K562 (cell line): Measurements from ENCODE around the gene EIF4E. TPM values are rescaled to one million over a fixed set of nuclear protein-coding genes. Genes with fewer than 3 reads are reported as not detected.

Experiments used
- ATAC-seq: fragments of 200-7000 bp; cut with Tn5 transposase; 3 replicates; pipeline ENCODE4 v1.9.1; 2020; ENCODE audit warnings: moderate library complexity
- BruUV-seq: library from RNA; stranded (reverse); fragments of 400-500 nt; replicated peaks from 2 replicates; lab custom pipeline; 2021; lab: Mats Ljungman, UMichigan
- CTCF ChIA-PET: fragments of 300-600 bp; formaldehyde crosslinking; extraction: SDS; loops from one replicate; lab custom pipeline; 2021; ENCODE audit warnings: low intra/inter-chr PET ratio; lab: Yijun Ruan, JAX
- POLR2A ChIA-PET: fragments of 300-600, 350-650 bp; sonication (Branson Sonifier 250); formaldehyde crosslinking; extraction: SDS; loops from one replicate; lab custom pipeline; 2021; ENCODE audit warnings: antibody characterized with exemption, inconsistent platforms; lab: Yijun Ruan, JAX
- DNase-seq, 4 experiments: peaks; one replicate each; pipeline versions ENCODE4 v3.0.0 to v3.0.0-alpha.2; 2011 to 2018; ENCODE audit warnings: low spot score in 3 of 4, mixed read lengths in 3 of 4; ENCODE audit errors: extremely low read depth in 1 of 4
- FAIRE-seq: peaks from 2 replicates; lab custom pipeline; 2011; peaks lifted over from hg19 to GRCh38; lab: Jason Lieb, UNC
- H2AFZ ChIP-seq: 2 replicates; pipeline ENCODE4 v1.6.0; 2011; ENCODE audit warnings: low read depth, low read length, control low read depth, inconsistent platforms
- H3K27ac ChIP-seq: fragments of 200-600 bp; 3 replicates; pipeline ENCODE4 v1.8.0; 2011; ENCODE audit warnings: low read depth, mild to moderate bottlenecking, control low read depth, inconsistent platforms, low read length, moderate library complexity, mixed read lengths; ENCODE audit errors: extremely low read depth
- H3K27me3 ChIP-seq, 2 experiments: fragments of 300-600 bp in 1 of 2; 2 replicates in 1 of 2; 3 replicates in 1 of 2; pipeline versions ENCODE4 v1.6.0 to v1.8.0; 2011; ENCODE audit warnings: inconsistent platforms in 2 of 2, low read length in 2 of 2, mild to moderate bottlenecking in 1 of 2, mixed read lengths in 1 of 2, moderate library complexity in 1 of 2; ENCODE audit not compliant: control insufficient read depth in 2 of 2, insufficient read depth in 2 of 2
- H3K36me3 ChIP-seq: fragments of 300-600 bp; 3 replicates; pipeline ENCODE4 v1.8.0; 2011; ENCODE audit warnings: mild to moderate bottlenecking, low read length, inconsistent platforms; ENCODE audit not compliant: control insufficient read depth, insufficient read depth
- H3K4me1 ChIP-seq, 2 experiments: fragments of 200-600 bp in 1 of 2; replicated peaks in 1 of 2; 2 replicates in 1 of 2; 3 replicates in 1 of 2; pipeline versions ENCODE4 v1.5.1 to v1.8.0; 2011; ENCODE audit warnings: inconsistent platforms in 2 of 2, low read length in 2 of 2, mild to moderate bottlenecking in 1 of 2, mixed read lengths in 1 of 2, moderate library complexity in 1 of 2; ENCODE audit not compliant: control insufficient read depth in 2 of 2, insufficient read depth in 2 of 2
- H3K4me2 ChIP-seq: 2 replicates; pipeline ENCODE4 v1.6.1; 2011; ENCODE audit warnings: low read length, control low read depth, inconsistent platforms, mixed read lengths; ENCODE audit not compliant: insufficient read depth
- H3K4me3 ChIP-seq: fragments of 200-600 bp; sonication (generic), shearing (Covaris generic); 2 replicates; pipeline ENCODE4 v1.5.1; 2016; ENCODE audit warnings: control low read depth, inconsistent platforms
- H3K79me2 ChIP-seq: fragments of 200-600 bp; 3 replicates; pipeline ENCODE4 v1.8.0; 2011; ENCODE audit warnings: low read length, inconsistent platforms; ENCODE audit not compliant: control insufficient read depth, insufficient read depth
- H3K9ac ChIP-seq, 2 experiments: 2 replicates each; pipeline versions ENCODE4 v1.6.0 to v1.6.1; 2011; ENCODE audit warnings: low read depth in 2 of 2, low read length in 2 of 2, control low read depth in 1 of 2, inconsistent platforms in 1 of 2, mild to moderate bottlenecking in 1 of 2, mixed read lengths in 1 of 2; ENCODE audit not compliant: insufficient read depth in 1 of 2
- H3K9me1 ChIP-seq: one replicate; pipeline ENCODE4 v1.6.0; 2011; ENCODE audit warnings: inconsistent platforms, mild to moderate bottlenecking, low read length, moderate library complexity; ENCODE audit not compliant: control insufficient read depth, insufficient read depth
- H3K9me3 ChIP-seq: replicated peaks from 2 replicates; pipeline ENCODE4 v1.5.1; 2011; ENCODE audit warnings: low read depth, low read length, inconsistent platforms; ENCODE audit not compliant: control insufficient read depth, insufficient read depth
- H4K20me1 ChIP-seq: replicated peaks from 2 replicates; pipeline ENCODE4 v1.6.1; 2011; ENCODE audit warnings: low read length, inconsistent platforms, mixed read lengths; ENCODE audit not compliant: control insufficient read depth, insufficient read depth
- FOS ChIP-seq: IDR thresholded peaks from 3 replicates; pipeline ENCODE4 v1.6.1; 2011; ENCODE audit not compliant: insufficient read length; ENCODE audit errors: extremely low read depth
- HLTF ChIP-seq: fragments of 450-650 bp; IDR thresholded peaks from 2 replicates; pipeline ENCODE4 v1.6.1; 2016
- HSF4 ChIP-seq: fragments of 250-450 bp; sonication (Bioruptor Pico); IDR thresholded peaks from 2 replicates; pipeline ENCODE4 v2.1.2; 2022; ENCODE audit warnings: mild to moderate bottlenecking, moderate library complexity, borderline replicate concordance
- KAT7 ChIP-seq: sonication (generic); formaldehyde crosslinking; IDR thresholded peaks from 2 replicates; pipeline ENCODE4 v1.8.0; 2022; ENCODE audit warnings: missing genetic modification reagents, mild to moderate bottlenecking, borderline replicate concordance
- PHB ChIP-seq: fragments of 250-450 bp; sonication (Bioruptor Pico); IDR thresholded peaks from 2 replicates; pipeline ENCODE4 v1.5.0; 2021
- POLR2G ChIP-seq: fragments of 200-400 bp; formaldehyde crosslinking; IDR thresholded peaks from 2 replicates; pipeline ENCODE4 v1.6.1; 2017; ENCODE audit warnings: low read depth, mild to moderate bottlenecking, antibody characterized with exemption, low read length, moderate library complexity
- TAF9B ChIP-seq: fragments of 450-650 bp; IDR thresholded peaks from 2 replicates; pipeline ENCODE4 v1.6.1; 2018; ENCODE audit warnings: mild to moderate bottlenecking; ENCODE audit not compliant: partially characterized antibody
- TFAP4 ChIP-seq: sonication (generic); formaldehyde crosslinking; IDR thresholded peaks from 2 replicates; pipeline ENCODE4 v1.8.0; 2022; ENCODE audit warnings: missing genetic modification reagents, mild to moderate bottlenecking, moderate library complexity, borderline replicate concordance
- ZBED1 ChIP-seq: IDR thresholded peaks from 2 replicates; pipeline ENCODE4 v1.6.1; 2014
- ZBTB26 ChIP-seq: fragments of 450-650 bp; formaldehyde crosslinking; IDR thresholded peaks from 2 replicates; pipeline ENCODE4 v1.4.0; 2022; ENCODE audit warnings: missing genetic modification characterization
- ZNF696 ChIP-seq: fragments of 250-450 bp; sonication (Bioruptor Pico); conservative IDR thresholded peaks from 2 replicates; pipeline ENCODE4 v1.4.0; 2020; ENCODE audit warnings: mild to moderate bottlenecking, moderate library complexity
- ZNF707 ChIP-seq: fragments of 250-450 bp; sonication (Bioruptor Pico); conservative IDR thresholded peaks from 2 replicates; pipeline ENCODE4 v1.8.0; 2022; ENCODE audit warnings: inconsistent platforms, mild to moderate bottlenecking, moderate library complexity
- ZNF764 ChIP-seq: fragments of 250-450 bp; sonication (Bioruptor Pico); IDR thresholded peaks from 2 replicates; pipeline ENCODE4 v1.4.0; 2020; ENCODE audit warnings: low read depth, mild to moderate bottlenecking, moderate library complexity
- WGBS: fragments of 100-300 bp; shearing (Covaris generic); methylation state at CpG from one replicate; pipeline ENCODE4 v1.1.6; 2016; ENCODE audit warnings: low coverage, mixed read lengths; ENCODE audit not compliant: insufficient coverage; ENCODE audit errors: missing lambda C conversion rate; 5-methylcytosine and 5-hydroxymethylcytosine counted together
- in situ Hi-C: fragments of 300-500 bp; cut with MboI; formaldehyde crosslinking; loops from 4 replicates; pipeline ENCODE4 v1.15.0; 2018; ENCODE audit warnings: inconsistent platforms, mixed read lengths
- intact Hi-C: fragments of 100-400 bp; cut with micrococcal nuclease; formaldehyde crosslinking; loops from 2 replicates; pipeline ENCODE4 v1.14.2; 2022
- polyA plus RNA-seq, 8 experiments: library from polyadenylated mRNA; depleted of rRNA in 4 of 8; stranded (reverse) in 5 of 8; unstranded in 3 of 8; fragments of >200 nt; fragmentation: Nextera tagmentation in 2 of 8; fragmentation: Illumina TruSeq in 1 of 8; extraction: Ambion mirVana in 2 of 8; extraction: Trizol in 1 of 8; gene quantifications; 2 replicates each; pipeline versions ENCODE4 v1.2.1 to v1.2.3, GENCODE V29; 2011 to 2014; ENCODE audit warnings: inconsistent platforms in 1 of 8, missing spikeins in 1 of 8
- total RNA-seq, 7 experiments: library from RNA; depleted of rRNA in 6 of 7; stranded (reverse); fragments of >200 nt in 6 of 7; fragmentation: Illumina TruSeq in 2 of 7; extraction: Trizol in 2 of 7; gene quantifications; 2 replicates each; pipeline versions ENCODE4 v1.2.1 to v1.2.3, GENCODE V29; 2011 to 2021; ENCODE audit warnings: low replicate concordance in 1 of 7
- TF ChIP-seq, protein P1 (sequence below): sonication (generic); formaldehyde crosslinking; IDR thresholded peaks from 2 replicates; pipeline ENCODE4 v1.8.1; 2023; ENCODE audit warnings: missing genetic modification reagents, mild to moderate bottlenecking, borderline replicate concordance

EIF4E gene
- total and polyA plus RNA-seq, 9 of the 15 experiments (the other 6 are each of a cell fraction or from before 2014, with no cell fraction given), result 164 to 489 (median 179) TPM

DNA sequence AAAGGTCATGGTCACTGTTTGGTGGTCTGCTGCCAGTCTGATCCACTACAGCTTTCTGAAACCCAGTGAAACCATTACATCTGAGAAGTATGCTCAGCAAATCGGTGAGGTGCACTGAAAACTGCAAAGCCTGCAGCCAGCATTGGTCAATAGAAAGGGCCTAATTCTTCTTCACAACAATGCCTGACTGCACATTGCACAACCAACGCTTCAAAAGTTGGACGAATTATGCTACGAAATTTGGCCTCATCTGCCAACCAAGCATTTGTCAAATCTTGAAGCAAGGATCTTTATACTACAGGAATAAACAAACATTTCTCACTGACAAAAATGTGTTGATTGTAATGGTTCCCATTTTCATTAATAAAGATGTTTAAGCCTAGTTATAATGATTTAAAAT is 90.4 kb downstream of the EIF4E start:
- FAIRE-seq (no peak), ATAC-seq (no peak), DNase-seq (no peak)
- in situ Hi-C loops, result no loop called here
- H3K27me3 ChIP-seq, result no peaks in the 10 kb centered on the region
- no TSS peak for BruUV-seq
- POLR2A ChIA-PET, result interaction anchor here (1.7 kb wide), 1 partner anchor 12 kb away, joined by 3 read pairs; no protein-coding TSS in a partner anchor
- no peaks in the 10 kb centered on the region for H4K20me1 ChIP-seq
- CTCF ChIA-PET, result no interaction called here
- no peaks in the 10 kb centered on the region for H3K79me2 ChIP-seq
- H2AFZ ChIP-seq, result peak overlapping the region; percentile 81
- H3K9me1 ChIP-seq, result no peaks in the 10 kb centered on the region
- no peak overlapping the region for H3K9ac ChIP-seq
- H3K9me3 ChIP-seq, result peaks cover 3% of the 10 kb centered on the region
- intact Hi-C loops, result loop anchor here (5.0 kb wide), 1 partner anchor 56 kb away; no protein-coding TSS in a partner anchor
- no peaks in the 10 kb centered on the region for H3K36me3 ChIP-seq
- no peak overlapping the region for H3K4me3 ChIP-seq
- no peak for TF ChIP-seq TFAP4 (CRISPR knock-in tag)
- no peak for TF ChIP-seq PHB
- TF ChIP-seq KAT7 (CRISPR knock-in tag), result no peak
- TF ChIP-seq ZBED1, result no peak
- no peak for TF ChIP-seq POLR2G
- TF ChIP-seq ZNF764, result no peak
- TF ChIP-seq HSF4 (CRISPR knock-in tag), result no peak
- TF ChIP-seq HLTF, result no peak
- no peak for TF ChIP-seq FOS
- TF ChIP-seq, protein P1, sequence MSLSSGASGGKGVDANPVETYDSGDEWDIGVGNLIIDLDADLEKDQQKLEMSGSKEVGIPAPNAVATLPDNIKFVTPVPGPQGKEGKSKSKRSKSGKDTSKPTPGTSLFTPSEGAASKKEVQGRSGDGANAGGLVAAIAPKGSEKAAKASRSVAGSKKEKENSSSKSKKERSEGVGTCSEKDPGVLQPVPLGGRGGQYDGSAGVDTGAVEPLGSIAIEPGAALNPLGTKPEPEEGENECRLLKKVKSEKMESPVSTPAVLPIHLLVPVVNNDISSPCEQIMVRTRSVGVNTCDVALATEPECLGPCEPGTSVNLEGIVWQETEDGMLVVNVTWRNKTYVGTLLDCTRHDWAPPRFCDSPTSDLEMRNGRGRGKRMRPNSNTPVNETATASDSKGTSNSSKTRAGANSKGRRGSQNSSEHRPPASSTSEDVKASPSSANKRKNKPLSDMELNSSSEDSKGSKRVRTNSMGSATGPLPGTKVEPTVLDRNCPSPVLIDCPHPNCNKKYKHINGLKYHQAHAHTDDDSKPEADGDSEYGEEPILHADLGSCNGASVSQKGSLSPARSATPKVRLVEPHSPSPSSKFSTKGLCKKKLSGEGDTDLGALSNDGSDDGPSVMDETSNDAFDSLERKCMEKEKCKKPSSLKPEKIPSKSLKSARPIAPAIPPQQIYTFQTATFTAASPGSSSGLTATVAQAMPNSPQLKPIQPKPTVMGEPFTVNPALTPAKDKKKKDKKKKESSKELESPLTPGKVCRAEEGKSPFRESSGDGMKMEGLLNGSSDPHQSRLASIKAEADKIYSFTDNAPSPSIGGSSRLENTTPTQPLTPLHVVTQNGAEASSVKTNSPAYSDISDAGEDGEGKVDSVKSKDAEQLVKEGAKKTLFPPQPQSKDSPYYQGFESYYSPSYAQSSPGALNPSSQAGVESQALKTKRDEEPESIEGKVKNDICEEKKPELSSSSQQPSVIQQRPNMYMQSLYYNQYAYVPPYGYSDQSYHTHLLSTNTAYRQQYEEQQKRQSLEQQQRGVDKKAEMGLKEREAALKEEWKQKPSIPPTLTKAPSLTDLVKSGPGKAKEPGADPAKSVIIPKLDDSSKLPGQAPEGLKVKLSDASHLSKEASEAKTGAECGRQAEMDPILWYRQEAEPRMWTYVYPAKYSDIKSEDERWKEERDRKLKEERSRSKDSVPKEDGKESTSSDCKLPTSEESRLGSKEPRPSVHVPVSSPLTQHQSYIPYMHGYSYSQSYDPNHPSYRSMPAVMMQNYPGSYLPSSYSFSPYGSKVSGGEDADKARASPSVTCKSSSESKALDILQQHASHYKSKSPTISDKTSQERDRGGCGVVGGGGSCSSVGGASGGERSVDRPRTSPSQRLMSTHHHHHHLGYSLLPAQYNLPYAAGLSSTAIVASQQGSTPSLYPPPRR (CRISPR knock-in tag), result no peak
- TF ChIP-seq ZNF707 (CRISPR knock-in tag), result no peak
- TF ChIP-seq TAF9B, result no peak
- TF ChIP-seq ZBTB26 (CRISPR knock-in tag), result no peak
- TF ChIP-seq ZNF696 (CRISPR knock-in tag), result no peak
- 78% methylated on average over 4 of the region's 4 CpGs for WGBS
- H3K27ac ChIP-seq, result no peak overlapping the region
- H3K4me2 ChIP-seq, result no peak overlapping the region
- H3K4me1 ChIP-seq, result peaks cover 0 to 7% of the 10 kb centered on the region in 2 experiments; a peak in 3 of 5 replicates
